Activated effector memory CD4-positive, alpha-beta T cell treated with Interleukin-2 at 50 U/mL for 16 hours (primary cell): ENCODE measurements around the gene DUOX2.
A peak's percentile ranks its signal among the peaks of the same experiment; 100 is the strongest.
"Not testable (repeated sequence)": the region's sequence is repeated elsewhere in the genome, so short reads cannot be mapped to it uniquely, and the experiment has no call there.

ENCODE experiments used
- DNase-seq: peaks from one replicate; pipeline ENCODE4 v3.0.0-alpha.2; 2020

Gene DUOX2

DNA sequence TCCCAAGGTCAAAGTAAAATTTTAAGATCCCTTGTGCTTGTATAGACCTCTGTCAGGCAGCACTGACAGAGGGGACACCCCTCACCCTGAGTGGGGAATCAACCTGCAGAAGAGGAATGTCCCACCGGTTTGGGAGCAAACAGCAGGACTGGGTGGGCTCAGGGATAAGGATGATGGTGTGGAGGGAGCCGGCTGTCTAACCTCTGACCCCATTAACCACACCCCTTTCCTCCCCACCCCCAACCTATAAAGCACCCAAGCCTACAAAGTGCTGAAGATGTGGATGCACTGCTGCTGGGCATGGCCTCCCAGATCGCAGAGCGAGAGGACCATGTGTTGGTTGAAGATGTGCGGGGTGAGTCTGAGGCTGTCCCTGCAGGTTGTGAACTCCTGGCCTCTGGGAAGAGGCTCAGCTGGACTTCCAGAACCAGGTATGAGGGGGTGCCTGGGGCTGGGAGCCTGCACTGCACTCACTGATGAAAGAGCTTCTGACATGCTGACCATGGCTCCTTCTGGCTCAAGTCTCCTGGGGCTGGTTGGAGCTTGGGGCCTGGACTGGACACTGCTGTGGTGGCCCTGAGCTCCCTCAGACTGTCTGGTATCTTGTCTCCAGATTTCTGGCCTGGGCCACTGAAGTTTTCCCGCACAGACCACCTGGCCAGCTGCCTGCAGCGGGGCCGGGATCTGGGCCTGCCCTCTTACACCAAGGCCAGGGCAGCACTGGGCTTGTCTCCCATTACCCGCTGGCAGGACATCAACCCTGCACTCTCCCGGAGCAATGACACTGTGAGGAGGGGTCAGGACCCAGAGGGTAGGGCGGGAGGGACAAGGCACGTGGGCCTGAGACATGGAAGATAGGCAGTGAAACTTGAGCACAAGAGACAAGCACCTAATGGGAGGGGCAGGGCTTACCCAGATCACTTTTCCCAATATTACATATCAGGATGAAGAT, 25.1 kb upstream of the DUOX2 start:
- no peak for DNase-seq

DNA sequence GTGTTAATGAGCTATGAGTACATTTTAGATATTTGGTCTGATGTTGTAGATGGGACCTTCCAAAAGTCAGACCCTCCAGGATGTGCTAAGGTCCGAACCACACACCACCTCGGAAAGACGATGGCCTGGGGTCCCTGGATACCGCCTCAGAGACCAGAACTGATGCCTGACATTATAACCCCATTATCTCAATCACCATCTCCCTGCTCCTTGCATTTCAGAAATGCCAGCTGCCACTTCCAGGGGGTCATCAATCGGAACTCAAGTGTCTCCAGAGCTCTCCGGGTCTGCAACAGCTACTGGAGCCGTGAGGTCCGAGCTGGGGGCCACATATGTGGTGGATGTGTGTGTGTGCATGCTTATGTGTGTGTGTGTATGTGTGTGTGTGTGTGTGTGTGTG, 23.7 kb upstream of the DUOX2 start:
- DNase-seq, result no peak

DNA sequence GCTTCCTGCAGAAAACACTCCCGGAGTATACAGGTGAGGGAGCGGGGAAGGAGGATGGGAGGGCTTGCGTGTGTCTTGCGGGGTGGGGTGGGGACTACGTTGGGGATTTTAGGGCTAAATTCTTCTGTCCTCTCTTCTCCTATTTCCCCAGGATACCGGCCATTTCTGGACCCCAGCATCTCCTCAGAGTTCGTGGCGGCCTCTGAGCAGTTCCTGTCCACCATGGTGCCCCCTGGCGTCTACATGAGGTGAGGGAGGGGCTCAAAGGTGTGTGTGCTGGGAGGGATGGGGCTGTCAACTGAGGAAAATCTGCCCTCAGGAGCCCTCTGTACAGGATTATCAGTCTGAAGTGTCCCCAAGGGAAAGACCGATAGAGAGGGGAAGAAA, 22.4 kb upstream of the DUOX2 start:
- DNase-seq, result no peak

DNA sequence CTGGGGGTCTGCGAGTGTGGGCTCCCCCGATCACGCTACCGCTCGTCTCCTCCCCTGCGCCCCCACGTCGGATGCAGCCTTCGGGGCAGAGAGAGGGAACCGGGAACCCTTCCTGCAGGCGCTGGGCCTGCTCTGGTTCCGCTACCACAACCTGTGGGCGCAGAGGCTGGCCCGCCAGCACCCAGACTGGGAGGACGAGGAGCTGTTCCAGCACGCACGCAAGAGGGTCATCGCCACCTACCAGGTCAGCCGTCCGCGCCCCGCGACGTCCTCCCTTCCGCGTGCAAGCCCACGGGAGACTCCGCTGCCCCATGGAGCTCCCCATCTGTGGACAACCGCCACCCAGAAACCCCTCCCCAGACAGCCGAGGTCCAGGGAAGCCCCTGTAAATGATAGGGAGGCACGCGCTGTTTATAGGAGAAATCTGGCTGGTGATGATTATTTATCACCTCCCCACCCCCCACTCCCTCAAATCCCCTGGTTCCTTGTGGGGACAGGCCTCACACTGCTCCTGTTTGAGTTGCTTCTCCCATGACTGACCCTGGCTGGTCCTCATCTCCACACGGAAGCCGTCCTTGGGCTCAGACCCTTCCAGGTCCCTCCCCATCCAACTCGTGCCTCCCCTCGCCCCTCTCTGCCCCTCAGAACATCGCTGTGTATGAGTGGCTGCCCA, 21.9 kb upstream of the DUOX2 start:
- not testable (repeated sequence) for DNase-seq

DNA sequence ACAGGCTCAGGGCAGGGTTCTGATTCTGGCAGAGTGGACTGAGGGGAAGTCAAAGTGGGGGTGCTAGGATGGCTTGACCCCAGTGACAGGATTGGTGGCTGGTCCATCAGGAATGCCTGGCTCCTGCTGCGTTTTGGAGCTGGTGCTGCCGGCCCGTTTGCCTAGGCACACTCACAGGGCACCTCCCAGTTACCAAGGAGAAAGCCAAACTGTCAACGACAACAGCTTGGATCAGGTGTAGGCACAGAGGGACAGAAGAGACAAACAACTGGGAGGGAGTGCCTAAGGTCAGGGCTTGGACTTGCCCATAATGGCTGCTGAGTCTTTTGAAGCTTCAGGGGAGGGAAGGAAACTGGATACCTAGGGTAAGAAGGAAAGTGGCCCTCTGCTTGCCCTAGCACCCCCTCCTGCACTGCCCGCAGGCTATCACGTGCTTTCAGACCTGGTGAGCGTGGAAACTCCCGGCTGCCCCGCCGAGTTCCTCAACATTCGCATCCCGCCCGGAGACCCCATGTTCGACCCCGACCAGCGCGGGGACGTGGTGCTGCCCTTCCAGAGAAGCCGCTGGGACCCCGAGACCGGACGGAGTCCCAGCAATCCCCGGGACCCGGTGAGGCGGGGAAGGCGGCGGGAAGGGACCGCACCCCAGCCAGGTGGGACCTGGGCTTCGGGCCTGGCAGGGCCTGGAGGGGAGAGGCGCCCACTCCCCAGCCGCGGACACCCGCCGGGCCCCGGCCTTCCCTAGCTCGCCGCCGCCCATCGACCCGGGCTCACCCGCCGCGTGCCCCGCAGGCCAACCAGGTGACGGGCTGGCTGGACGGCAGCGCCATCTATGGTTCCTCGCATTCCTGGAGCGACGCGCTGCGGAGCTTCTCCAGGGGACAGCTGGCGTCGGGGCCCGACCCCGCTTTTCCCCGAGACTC, 21.0 kb upstream of the DUOX2 start:
- no peak for DNase-seq

DNA sequence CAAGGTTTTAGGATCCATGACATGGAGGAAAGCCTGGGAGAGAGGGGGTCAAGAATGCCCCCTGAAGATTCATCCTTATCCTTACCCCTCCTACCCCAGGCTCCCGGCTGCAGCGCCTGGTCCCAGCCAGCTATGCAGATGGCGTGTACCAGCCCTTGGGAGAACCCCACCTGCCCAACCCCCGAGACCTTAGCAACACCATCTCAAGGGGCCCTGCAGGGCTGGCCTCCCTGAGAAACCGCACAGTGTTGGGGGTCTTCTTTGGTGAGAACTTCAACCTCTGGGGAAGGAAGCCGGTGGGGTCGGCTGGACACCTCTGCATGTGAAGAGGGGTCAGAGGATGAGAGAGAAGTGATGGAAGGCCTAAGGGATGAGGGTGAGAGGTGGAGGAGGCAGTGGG, 20.1 kb upstream of the DUOX2 start:
- no peak for DNase-seq

DNA sequence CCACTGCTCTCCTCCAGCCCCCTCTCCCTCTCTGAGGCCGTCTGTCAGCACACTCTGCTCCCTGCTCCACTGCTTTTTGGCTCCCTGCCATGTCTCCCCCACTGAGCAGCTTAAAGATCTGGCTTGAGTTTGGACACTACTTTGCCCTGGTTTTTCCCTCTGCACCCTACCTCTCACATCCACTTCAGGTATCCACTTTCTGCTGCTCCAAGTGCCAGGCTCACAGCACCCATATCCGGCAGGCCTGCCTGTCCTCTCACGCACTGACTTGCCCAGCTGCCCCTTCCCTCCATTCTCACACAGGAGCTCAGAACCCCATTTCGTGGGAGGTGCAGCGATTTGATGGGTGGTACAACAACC, 19.6 kb upstream of the DUOX2 start:
- DNase-seq, result no peak

DNA sequence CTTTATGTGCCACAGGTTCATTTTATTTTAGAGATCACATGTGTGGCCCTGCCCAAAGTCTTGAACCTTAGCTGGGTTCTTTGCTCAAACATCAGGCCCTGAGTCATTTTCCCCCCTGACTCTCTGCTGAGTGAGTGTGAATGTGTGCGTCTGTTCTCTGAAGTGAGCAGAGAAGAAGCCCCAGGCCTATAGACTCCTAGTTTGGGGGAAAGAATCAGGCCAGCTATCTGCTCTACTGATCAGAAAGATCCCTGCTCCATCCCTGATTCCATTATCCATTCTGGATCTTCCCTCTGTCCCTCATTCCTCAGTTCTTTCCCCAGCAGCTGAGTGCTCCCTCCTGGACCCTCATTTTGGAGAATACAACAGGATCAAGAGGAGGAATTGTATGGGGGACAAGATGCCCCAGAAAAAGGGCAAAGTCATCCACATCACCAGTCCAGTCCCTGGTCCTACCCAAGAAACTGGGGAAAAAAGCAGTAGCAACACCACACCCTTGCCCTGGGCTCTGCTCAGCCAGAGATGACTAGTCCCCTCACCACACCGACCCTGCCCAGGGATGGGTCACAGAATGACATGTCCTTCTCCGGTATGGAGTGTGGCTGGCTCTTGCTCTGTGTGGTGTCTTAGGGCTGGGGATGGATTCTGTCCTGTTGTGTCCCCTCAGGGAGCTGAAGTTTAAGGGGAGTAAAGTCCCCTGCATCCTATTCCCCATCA, 19.0 kb upstream of the DUOX2 start:
- DNase-seq, result no peak

DNA sequence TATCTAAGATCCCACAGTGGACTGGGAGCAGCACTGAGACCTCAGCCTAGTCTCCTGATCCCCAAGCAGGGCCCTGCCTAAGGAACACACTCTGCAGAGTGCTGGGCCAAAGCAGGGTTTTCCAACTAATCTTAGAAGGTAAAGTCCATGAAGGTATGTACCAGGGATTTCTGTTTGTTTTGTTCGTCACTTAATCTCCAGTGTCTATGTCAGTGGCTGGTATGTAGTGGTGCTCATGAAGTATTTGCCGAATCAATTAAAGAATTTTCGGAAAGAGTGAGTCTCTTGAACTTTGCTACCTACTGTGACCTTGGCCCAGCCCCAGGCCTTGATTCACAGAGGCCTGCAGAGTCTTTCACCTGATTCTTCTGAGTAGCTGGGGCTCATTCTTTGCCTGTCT, 17.5 kb upstream of the DUOX2 start:
- no peak for DNase-seq

DNA sequence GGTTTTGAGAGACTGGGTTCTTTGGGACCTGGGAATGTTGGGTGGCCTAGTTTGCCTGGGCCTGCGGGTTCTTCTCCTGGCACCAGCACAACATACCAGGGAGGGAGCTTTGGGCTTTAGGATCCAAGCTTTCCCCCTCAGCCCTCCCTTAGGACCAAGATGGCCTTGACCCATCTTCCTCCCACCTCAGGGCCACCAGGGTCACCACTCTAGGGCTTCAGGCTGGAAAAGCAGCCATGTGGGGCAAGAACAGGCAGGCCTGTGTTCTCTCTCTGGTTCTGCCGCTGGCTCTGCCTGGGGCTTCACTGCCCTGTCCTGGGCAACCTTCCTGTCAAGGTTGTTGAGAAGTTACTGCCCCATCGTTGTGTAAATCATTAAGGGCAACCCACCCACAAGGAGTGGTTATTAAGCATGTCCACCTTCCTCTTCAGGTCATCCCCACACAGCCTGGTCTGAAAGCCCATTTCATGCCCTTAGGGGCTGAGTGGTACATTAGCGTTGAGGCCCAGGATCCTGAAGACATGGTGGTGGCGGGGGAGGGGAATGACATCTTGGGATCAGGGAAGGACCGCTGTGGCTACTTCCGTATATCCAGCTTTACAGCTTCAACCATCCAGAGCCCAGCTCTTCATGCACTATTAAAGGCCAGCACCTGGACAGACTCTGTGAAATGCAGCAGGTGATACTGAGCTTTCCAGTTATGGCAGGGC, 16.5 kb upstream of the DUOX2 start:
- DNase-seq, result no peak

DNA sequence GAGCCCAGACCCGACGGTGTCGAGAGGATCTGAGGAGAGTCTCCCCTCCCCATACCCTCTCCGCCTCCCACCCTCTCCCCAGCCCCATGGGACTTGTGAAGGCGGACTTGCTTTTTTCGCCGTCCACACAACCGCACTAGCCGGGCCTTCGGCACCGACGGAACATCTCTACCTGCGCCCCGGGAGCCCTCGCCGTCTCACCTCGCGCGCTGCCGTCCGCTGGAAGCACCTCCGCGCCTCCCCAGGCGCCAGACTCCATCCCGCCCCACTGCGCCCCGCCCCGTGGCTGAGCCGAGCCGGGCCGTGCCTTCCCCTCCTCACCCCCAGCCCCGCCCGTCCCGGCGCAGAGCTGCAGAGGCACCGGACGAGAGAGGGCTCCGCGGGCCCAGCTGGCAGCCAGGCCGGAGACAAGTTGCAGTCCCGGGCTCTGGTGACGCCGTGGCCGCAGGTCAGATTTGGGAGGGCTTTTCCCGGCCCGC, 15.7 kb upstream of the DUOX2 start, which contains the start of the genes DUOX1 and DUOXA1:
TSS of gene DUOX1 (plus strand) at position 344 of the 479 bp plus-strand sequence. CDS start 1,973 bp downstream, outside the sequence.
TSS of gene DUOXA1 (minus strand) at position 229 of the 479 bp plus-strand sequence. CDS start 6,865 bp downstream, outside the sequence.
- DNase-seq, result peak; percentile 12

DNA sequence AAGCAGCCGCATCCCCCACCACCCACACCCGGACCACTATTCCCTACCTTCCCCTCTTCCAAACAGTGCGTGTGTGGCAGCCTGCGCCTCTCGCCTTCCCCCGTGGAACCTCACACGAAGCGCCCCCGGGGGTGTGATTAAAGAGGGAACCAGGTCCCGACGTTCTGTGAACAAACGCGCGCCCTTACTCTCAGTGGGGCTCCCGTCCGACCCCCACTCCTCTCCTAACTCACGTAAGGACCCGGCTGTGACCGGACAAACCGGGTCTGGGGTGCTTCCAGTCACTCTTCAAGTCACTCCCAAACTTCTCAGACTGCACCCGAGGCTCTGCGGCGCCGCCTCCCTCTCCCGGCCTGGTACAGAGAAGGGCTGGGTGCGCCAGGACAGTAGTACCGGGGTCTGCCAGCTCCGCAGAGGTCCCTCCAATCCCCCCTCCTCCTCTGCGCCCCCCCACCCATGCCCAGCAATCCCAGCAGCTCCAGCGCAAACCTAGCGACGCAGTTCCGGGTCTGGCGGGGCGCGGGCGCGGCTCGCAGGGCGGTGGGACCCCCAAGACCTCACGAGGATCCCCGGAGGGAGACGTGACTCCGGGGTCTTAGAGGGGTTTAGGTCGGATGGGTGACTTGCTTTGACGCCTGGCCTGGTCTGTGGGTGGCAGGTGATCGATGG, 15.1 kb upstream of the DUOX2 start:
- no peak for DNase-seq

DNA sequence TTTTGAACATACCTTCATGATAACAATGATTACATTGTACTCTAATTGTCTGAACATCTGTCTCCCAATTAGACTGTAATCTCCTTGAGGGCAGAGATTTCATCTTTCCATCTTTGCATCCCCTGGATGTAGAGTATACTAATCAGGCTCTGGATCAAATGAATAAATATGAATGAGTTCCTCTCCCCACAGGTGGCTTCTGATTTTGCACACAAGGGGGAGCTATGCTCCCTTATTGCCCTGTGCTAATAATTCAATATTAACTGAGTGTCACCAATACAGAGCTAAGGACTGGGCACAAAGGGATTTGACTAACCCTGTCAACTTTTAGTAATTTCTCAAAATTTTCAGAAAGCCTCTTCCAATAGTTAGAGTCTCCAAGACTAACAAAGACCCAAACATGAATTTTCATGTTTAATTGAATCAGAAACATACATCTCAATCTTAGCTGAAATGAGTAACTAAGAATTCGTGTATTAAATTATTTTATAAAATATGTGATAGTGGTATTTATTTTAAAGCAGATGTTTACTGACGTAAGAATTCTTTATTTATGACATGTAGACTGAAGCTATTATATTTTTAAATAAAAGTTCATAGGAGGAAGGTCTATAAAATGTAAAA, 12.7 kb upstream of the DUOX2 start:
- no peak for DNase-seq

DNA sequence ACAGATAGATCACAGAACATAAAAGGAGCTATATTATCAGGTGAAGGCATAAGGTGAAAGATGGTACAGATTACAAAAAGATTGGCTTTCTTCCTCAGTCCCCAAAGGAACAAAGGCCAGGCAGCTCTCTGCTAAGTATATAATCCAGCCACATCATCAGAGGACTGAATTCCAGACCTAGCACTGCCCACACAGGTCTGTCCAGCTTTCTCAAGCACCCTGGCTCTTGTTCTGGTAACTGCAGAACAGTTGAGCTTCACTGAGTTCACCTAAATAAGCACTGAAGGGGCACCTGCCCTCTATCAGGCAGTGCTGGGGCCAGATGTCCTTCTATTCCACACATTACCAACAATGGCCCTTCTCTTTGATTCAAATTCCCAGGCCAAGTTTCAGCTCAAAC, 9.4 kb upstream of the DUOX2 start:
- DNase-seq, result no peak

DNA sequence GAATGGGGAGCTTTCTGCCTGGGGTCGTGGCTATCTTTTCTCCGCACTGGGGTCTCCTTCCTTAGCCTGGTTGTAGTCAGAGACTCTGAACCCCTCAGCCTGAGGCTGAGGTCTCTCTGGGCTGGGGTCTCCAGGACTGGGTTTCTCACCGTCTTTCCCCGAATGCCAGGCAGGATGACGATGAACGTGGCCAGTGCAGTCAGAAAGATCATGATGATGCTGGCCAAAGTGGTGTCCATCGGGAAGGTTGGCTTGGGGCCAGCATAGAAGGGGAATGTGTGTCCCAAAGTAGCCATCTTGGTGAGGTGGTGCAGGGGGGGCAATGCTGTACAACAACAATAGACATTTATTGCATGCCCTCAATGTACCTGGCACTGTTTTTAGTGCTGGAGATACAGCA, 8.7 kb upstream of the DUOX2 start:
- no peak for DNase-seq

DNA sequence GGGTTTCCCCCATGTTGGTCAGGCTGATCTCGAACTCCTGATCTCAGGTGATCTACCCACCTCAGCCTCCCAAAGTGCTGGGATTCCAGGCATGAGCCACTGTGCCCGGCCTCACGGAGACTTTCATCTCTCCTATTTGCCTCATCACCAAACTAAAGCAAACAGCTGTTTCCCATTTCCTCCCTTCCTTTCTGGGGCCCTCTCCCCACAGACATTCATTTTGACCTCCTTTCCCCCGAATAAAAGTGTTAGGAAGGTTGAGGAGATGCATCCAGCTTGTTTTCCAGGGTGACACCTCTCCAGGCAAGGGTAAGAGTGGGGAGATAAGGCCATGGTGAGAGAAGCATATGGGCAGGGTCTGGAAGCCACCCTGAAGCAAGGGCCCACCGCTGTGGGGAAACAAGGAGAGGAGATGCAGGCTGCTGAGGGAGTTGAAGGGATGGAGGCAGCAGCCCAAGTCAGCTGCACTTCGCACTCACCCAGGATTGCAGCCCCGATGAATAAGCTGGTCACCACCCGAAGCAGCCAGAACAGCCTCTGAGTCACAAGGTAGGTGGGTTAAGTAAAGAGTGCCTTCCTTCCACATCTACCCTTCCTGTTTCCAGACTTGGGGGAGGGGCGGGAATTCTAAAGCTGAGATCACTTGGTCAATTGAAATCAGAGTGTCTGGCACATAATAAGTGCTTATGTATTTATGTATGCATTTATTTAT, 7.9 kb upstream of the DUOX2 start:
- DNase-seq, result no peak

DNA sequence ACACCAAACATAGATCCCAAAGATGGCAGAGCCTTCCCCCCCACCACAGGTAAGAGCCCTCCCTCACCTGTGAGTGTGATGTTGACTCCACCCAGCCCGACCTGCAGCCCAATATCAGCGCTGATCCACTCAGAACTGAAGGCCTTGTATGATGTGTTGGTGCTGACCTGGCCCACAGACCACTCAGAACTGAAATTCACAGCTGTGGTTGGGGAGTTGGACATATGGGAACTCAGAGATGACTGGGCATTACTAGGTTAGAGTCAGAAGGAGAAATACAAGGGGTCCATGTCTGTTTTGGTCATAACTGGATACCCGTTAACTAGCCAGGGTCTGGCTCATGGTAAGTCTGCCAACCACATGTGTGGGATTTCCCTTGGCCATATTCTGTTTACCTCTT, 7.0 kb upstream of the DUOX2 start:
- DNase-seq, result no peak

DNA sequence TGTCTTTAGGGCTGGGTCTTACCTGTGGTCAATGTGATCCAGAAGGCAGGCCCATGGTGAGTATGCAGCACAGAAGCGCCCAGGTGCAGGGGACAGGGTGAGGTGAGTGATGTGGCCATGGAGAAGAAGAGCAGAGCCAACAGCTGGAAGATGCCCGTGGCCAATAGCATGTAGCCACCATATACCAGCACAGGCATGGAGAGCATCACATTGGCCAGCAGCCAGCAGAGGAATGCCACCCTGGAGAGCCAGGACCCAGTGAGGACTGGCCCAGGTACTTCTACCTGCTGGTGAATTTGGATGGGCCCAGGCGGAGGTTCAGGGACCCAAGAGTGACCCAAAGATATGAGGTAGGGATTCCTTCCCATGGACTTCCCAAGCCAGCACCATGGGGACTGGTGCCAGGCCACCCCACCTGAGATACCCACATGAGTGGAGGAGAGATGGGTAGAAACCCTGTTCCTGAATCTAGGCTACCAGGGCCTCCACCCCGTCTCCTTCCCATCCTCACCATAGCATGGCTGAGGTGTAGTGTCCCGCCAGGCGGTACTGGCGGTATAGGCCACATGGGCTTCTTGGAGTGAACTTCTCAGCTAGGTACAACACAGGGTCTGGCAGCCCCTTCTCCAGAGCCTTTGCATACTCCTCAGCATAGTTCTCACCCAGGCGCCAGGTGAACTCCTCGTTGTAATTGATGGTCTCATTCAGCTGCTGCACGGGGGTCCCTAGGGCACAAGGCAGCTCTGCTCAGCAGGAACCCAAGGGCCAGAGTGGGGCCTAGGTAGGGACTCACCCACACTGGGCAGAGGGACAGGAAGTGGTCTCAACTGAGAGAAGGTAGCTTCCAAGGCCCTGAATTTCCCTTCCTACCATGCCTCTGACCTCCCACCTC, 6.4 kb upstream of the DUOX2 start:
- DNase-seq, result no peak

DNA sequence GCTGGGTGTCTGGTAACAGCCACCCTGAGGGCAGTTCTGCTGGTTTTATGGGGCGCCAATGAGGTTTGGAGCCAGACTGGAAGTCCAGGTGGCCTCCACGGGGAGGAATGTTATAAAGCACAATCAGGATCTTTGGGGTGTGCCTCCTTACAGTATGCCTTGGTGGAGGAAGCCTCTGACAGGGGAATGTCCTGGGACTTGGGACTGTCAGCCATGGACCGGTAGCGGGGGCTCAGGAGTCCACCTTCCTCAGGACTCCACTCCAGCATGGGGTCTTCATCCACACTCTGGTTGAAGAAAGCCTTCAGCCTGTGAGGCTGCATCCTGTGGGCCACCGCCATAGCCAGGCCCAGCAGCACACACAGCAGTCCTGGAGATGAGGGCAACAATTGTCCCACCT, 5.0 kb upstream of the DUOX2 start:
- no peak for DNase-seq
